Ishikawa (cell line): ENCODE measurements around the gene B3GAT1.

ENCODE experiments used
- CEBPB ChIP-seq: IDR thresholded peaks from 2 replicates; pipeline ENCODE4 v1.6.1; 2012
- EGR1 ChIP-seq: IDR thresholded peaks from 2 replicates; pipeline ENCODE4 v1.6.1; 2012
- EP300 ChIP-seq: IDR thresholded peaks from 2 replicates; pipeline ENCODE4 v1.6.1; 2012; ENCODE audit warnings: borderline replicate concordance
- FOXM1 ChIP-seq: IDR thresholded peaks from 2 replicates; pipeline ENCODE4 v1.6.1; 2012; ENCODE audit warnings: low read depth, borderline replicate concordance
- RAD21 ChIP-seq: IDR thresholded peaks from 2 replicates; pipeline ENCODE4 v1.6.1; 2012; ENCODE audit warnings: low read depth
- TAF1 ChIP-seq: IDR thresholded peaks from 2 replicates; pipeline ENCODE4 v1.6.1; 2012; ENCODE audit warnings: low read depth, mild to moderate bottlenecking
- TCF12 ChIP-seq: IDR thresholded peaks from 2 replicates; pipeline ENCODE4 v1.6.1; 2012; ENCODE audit warnings: low read depth
- ZBTB7A ChIP-seq: IDR thresholded peaks from 2 replicates; pipeline ENCODE4 v1.6.1; 2012; ENCODE audit warnings: low read depth
- TF ChIP-seq, protein P1 (sequence below): IDR thresholded peaks from 2 replicates; pipeline ENCODE4 v1.6.1; 2012
- TF ChIP-seq, protein P2 (sequence below): IDR thresholded peaks from 2 replicates; pipeline ENCODE4 v1.6.1; 2012
- TF ChIP-seq, protein P3 (sequence below): IDR thresholded peaks from 2 replicates; pipeline ENCODE4 v1.6.1; 2012; ENCODE audit warnings: low read depth, mild to moderate bottlenecking

DNA sequence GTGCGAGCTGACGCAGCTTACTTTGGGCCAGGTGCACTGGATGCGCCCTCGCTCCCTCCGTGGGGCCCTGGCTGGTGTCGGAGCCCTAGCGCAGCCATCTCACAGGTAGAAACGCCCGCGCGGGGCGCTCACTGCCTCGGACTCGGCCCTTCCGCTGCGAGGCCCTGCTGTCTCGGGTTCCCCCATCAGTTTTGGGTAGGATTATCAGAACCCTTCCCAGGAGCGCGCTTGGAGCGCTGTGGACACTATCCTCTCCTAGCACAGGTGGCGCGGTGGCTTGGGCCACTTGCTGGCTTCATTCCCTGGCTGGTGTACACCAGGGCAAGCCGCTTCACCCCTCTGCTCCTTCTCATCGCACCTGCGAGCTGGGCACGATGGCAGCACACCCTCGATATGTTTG lies 35.7 kb upstream of the B3GAT1 start:
- TF ChIP-seq, protein P1, sequence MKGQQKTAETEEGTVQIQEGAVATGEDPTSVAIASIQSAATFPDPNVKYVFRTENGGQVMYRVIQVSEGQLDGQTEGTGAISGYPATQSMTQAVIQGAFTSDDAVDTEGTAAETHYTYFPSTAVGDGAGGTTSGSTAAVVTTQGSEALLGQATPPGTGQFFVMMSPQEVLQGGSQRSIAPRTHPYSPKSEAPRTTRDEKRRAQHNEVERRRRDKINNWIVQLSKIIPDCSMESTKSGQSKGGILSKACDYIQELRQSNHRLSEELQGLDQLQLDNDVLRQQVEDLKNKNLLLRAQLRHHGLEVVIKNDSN = no peak
- TF ChIP-seq RAD21 (no peak), ZBTB7A (no peak), TAF1 (no peak), EP300 (no peak), EGR1 (no peak), TCF12 (no peak), FOXM1 (no peak), CEBPB (no peak)
- TF ChIP-seq, protein P2, sequence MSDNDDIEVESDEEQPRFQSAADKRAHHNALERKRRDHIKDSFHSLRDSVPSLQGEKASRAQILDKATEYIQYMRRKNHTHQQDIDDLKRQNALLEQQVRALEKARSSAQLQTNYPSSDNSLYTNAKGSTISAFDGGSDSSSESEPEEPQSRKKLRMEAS = no peak
- TF ChIP-seq, protein P3, sequence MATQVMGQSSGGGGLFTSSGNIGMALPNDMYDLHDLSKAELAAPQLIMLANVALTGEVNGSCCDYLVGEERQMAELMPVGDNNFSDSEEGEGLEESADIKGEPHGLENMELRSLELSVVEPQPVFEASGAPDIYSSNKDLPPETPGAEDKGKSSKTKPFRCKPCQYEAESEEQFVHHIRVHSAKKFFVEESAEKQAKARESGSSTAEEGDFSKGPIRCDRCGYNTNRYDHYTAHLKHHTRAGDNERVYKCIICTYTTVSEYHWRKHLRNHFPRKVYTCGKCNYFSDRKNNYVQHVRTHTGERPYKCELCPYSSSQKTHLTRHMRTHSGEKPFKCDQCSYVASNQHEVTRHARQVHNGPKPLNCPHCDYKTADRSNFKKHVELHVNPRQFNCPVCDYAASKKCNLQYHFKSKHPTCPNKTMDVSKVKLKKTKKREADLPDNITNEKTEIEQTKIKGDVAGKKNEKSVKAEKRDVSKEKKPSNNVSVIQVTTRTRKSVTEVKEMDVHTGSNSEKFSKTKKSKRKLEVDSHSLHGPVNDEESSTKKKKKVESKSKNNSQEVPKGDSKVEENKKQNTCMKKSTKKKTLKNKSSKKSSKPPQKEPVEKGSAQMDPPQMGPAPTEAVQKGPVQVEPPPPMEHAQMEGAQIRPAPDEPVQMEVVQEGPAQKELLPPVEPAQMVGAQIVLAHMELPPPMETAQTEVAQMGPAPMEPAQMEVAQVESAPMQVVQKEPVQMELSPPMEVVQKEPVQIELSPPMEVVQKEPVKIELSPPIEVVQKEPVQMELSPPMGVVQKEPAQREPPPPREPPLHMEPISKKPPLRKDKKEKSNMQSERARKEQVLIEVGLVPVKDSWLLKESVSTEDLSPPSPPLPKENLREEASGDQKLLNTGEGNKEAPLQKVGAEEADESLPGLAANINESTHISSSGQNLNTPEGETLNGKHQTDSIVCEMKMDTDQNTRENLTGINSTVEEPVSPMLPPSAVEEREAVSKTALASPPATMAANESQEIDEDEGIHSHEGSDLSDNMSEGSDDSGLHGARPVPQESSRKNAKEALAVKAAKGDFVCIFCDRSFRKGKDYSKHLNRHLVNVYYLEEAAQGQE = no peak
